COR-L47 (cell line): Measurements from ENCODE around the gene TRIM14.
A peak's percentile ranks its signal among the peaks of the same experiment; 100 is the strongest.
"Not testable (repeated sequence)": the region's sequence is repeated elsewhere in the genome, so short reads cannot be mapped to it uniquely, and the experiment has no call there.

Experiments
- DNase-seq: peaks from one replicate; lab custom pipeline; 2025; lab: John Stamatoyannopoulos, UW

Gene TRIM14

DNA sequence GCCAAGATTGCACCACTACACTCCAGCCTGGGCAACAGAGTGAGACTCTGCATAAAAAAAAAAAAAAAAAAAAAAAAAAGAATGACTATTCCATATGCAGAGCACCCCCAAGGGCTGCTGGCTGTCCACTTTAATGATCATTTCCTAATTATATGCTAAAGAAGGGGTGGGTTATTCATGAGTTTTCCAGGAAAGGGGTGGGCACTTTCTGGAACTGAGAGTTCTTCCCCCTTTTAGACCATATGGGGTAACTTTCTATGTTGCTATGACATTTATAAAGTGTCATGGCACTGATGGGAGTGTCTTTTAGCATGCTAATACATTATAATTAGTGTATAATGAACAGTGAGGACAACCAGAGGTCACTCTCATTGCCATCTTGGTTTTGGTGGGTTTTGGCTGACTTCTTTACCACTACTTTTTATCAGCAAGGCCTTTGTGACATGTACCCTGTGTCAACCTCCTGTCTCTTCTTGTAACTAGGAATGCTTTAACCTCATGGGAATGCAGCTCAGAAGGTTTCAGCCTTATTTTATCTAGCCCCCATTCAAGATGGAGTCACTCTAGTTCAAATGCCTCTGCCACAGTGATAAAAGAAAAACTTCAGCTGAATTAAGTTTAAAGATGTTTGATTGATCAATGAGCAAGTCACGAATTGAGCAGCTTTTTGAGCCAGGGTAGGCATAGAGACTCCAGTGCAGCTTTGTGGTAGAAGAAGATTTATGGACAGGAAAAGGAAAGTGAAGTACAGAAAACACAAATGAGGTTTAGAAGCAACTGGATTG, 69.5 kb downstream of the TRIM14 start:
- no peak for DNase-seq

DNA sequence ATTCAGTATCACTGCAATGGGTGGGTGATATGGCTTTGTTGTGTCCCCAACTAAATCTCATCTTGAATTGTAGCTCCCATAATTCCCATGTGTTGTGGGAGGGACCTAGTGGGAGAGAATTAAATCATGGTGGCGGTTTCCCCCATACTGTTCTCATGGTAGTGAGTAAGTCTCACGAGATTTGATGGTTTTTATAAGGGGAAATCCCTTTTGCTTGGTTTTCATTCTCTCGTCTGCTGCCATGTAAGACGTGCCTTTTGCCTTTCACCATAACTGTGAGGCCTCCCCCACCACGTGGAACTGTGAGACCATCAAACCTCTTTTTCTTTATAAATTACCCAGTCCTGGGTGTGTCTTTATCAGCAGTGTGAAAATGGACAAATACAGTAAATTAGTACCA, 72.0 kb downstream of the TRIM14 start:
- DNase-seq, result no peak

DNA sequence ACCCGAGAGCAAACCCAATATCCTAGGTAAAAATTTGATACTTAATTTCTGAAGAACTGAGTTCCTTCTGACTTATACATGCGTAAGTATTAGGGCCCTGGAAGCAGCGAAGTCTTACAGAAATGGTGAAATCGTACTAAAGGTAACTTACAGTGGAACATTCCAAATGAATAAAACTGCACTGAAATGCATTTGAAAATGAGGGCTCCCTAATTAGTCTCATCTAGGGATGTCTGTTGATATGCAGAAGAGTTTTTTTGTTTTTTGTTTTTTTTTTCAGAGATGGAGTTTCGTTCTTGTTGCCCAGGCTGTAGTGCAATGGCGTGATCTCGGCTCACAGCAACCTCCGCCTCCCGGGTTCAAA, 72.9 kb downstream of the TRIM14 start:
- DNase-seq, result no peak

DNA sequence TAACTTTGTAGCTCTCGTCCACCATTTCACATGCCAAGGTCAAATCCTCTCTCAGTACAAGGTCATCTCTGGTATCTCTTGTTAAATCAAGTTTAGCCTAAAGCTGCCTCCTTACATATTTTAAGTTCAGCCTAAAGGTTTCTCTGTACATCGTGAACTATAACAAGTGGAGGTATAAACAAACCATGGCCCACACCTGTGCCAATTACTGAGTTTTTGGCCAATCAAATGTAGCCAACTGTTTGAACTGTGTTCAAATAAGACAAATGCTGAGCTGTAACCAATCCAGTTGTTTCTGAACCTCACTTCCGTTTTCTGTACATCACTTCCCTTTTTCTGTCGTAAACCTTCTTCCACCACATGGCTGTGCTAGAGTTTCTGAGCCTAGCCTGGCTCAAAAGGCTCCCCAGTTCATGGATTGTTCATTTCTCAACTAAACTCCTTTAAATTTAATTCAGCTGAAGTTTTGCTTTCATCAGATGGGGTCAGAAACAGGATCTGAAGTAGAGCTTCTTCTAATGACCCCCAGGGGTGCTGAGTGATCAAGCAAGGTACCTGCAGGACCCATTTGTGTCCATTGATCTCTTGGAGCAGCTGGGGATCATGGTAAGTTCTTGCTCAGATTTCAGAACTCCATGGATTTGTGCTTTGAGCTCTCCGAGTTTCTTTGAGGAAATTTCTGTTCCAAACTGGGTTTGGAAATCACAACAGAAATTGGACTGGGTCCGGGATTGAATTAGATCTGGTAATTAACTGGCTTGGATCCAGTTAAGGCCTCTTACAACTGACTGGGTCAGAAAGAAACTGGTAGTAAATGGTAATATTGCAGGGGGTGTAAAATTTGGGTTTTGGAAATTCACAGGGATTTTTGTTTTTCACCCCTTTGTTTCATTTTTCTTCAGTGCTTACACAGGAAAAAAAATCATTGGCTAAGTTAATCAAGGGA, 73.5 kb downstream of the TRIM14 start:
- no peak for DNase-seq

DNA sequence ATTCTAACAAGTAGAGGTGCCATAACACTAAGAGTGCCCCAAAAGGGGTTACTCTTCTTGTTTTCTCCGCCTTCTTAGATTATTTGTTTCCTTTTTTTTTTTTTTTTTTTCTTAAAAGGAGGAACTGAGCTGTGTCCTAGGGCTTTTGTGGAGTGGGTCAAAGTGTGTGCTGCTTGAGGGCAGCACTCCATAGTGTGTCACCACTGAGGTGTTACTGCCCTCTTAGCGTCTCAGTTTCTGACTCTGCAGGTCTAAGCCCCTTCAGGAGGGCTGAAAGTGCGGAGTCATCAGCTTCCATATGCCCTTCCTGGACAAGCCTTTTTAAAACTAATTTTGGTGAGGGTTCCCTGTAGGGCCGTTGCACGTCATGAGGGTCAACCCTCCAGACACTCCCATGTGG, 75.1 kb downstream of the TRIM14 start:
- no peak for DNase-seq

DNA sequence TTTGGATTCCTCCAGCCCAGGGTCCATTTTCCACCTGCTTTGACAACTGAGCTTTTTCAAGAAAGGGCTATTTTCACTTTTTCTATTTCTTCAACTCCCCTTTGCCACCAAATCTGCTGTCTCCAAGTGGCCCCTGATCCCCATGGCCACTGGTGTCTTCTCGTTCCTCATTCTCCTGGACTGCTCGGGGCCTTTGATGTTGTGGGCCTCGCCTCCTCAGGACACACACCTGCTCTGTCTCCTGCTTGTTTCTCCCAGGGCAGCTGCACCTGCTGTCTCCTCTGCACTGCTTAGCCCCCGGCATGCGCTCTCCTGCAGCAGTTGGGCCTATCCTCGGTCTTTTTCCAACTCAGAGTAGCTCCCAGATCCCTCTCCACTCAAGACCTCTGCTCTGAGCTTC, 78.8 kb downstream of the TRIM14 start:
- DNase-seq, result no peak

DNA sequence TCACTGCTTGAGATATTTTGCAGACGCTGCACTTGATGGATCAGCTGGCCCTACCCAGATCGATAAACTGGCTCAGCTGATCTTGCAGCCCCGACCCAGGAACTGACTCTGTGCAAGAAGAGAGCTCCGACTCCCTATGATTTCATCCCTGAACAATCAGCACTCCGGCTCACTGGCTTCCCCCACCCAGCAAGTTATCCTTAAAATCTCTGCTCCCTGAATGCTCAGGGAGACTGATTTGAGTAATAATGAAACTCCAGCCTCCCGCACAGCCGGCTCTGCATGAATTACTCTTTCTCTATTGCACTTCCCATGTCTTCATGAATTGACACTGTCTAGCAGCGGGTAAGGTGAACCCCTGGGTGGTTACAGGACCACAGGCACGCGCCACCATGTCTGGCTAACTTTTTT, 79.4 kb downstream of the TRIM14 start:
- no peak for DNase-seq

DNA sequence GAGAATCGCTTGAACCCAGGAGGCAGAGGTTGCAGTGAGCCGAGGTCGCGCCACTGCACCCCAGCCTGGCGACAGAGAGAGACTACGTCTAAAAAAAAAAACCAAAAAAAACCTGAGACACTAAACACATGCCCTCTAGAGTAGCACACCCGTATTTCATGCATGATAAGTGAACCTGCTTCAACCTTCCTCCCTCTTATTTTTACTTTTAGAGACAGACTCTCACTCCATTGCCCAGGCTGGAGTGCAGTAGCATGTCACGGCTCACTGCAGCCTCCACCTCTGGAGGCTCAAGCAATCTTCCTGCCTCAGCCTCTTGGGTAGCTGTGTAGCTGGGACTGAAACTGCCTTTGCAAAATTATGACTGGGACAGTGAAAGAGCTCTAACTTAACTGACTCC, 80.1 kb downstream of the TRIM14 start:
- DNase-seq, result no peak

DNA sequence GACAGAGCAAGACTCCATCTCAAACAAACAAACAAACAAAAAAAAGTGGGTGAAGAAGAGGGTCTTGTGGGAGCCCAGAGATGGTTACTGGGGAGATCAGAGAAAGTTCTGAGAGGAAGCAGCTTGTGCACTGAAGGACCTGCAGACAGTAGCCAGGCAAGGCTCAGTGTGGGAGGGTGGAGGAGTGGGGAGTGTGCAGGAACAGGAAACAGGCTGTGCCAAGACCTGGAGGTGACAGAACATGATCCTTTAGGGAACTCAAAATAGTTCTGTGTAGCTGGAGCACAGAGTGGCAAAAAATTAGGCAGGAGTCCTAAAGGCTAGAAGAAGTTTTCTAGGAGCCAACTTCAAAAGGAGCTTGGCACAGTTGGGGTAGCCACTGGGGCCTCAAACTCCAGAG, 81.7 kb downstream of the TRIM14 start:
- DNase-seq, result no peak

DNA sequence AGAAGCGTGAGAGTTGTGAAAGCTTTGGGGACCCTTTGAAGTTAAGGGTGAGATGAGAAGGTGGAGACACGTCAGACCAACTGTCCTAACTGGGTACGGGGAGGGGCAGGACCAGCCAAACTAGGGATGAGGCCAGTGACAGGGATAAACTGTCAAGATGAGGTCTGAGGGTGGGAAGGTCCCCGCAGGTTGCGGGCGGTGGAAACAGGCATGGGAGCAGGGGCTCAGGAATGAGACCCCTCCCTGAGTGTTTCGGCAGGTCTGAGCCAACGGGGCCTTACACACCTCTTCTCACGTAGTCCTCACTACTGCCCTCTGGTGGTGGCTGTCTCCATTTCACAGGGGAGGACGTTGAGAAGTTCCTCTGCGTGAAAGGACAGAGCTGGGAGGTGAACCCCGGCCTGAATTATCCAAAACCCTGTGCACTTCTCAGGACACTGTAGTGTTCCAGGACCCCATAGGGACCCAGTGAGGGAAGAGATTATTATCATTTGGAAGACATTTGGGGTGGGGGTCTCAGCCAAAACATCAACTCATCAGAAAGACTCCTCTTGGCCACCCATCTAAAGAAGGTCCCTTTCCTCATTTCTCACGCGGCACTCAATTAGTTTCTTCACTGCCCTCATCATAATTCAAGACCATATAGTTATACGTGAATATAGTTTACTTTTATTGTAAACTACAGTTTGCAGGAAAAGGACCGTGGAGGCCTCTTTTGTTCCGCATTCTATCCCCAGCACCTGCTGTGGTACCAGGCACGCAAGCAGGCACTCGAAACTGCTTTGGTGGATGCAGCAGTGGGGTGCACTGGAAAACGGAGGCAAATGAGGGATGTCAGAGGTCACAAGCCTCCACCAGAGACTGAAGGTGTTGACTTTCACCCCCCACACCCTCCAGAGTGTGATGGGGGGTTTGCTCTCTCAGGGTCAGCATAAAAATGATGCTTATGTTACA, 84.2 kb downstream of the TRIM14 start:
- peak; percentile 65 for DNase-seq

DNA sequence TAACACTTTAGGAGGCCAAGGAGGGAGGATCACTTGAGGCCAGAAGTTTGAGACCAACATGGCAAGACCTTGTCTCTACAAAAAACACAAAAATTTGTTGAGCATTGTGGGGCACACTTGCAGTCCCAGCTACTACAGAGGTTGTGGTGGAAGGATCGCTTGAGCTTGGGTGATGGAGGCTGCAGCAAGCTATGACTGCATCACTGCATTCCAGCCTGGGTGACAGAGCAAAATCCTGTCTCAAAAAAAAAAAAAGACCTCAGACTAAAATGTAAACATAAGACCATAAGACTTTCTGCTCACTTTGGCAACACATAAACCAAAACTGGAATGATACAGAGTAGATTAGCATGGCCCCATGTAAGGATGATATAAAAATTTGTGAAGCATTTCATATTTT, 87.1 kb downstream of the TRIM14 start:
- DNase-seq, result no peak

DNA sequence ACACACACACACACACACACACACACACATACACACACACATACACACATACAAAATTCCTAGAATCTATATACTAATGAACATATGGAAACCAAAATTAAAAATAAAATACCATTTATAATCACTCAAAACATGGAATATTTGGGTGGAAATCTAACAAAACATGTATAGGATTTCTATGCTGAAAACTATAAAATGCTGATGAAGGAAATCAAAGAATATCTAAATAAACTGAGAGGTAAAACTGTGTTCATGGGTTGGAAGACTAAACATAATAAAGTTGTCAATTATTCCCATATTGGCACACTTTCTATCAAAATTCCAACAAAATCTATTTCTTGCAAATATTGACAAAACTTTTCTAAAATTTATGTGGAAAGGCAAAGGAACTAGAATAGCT, 87.9 kb downstream of the TRIM14 start:
- DNase-seq, result no peak

DNA sequence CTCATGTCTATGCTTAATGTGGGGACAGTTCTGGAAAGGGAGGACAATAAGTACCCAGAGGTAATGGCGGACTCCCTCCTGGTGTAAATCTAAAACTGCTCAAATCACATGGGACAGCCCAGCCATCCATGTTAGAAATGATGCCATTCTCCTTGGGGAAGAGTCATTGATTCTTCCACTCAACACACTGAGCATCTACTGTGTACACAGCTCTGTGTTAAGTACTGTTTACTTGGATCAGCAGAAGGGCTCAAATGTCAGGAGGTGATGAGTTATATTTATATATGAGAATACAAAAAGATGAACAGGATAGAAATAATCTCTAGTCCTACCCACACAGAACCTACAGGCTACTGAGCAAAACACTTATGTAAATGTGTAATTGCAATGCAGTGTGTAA, 94.3 kb downstream of the TRIM14 start:
- DNase-seq, result no peak

DNA sequence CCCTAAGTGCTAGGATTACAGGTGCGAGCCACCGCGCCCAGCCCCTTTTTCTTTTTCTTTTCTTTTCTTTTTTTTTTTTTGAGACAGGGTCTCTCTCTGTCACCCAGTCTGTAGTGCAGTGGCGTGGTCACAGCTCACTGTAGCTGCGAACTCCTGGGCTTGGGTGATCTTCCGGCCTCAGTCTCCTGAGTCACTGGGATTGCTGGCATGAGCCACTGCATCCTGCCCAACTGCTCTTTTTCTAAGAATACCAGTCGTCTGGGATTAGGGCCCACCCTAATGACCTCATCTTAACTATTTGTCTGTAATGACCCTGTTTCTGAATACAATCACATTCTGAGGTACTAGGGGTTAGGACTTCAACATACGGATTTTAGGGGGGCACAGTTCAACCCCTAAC, 96.6 kb downstream of the TRIM14 start:
- DNase-seq, result no peak

DNA sequence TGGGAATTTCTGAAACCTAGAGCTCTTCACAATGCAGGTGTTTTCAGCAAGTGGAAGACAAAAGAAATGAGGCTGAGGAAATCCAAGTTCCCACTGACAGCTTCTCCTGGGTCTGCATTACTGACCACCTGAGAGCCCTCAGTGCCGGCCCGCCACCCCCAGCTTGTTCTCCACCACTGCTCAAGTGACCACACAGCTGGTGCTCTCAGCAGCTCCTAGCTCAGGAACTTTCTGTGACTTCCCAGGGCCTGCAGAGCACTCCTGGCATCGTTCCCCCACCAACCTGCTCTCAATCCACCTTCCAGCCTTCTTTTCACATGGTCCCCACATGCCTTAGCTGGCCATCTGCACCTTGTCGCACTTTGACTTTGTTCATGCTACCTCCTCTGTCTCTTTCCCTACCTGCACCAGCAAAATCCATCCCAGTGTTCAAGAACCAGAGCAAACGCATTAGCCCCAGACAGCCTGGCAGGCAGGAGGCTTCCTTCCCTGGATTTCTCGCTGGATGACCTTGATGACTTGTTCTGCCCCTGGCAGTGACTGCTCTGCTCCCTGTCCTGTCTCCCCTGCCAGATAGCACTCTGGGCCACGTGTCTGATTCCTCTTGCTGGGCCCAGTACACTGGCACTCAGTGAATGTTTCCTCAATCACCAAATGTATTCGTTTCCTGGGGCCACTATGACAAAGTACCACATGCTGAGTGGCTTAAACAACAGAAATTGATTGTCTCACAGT, 97.5 kb downstream of the TRIM14 start:
- no peak for DNase-seq

DNA sequence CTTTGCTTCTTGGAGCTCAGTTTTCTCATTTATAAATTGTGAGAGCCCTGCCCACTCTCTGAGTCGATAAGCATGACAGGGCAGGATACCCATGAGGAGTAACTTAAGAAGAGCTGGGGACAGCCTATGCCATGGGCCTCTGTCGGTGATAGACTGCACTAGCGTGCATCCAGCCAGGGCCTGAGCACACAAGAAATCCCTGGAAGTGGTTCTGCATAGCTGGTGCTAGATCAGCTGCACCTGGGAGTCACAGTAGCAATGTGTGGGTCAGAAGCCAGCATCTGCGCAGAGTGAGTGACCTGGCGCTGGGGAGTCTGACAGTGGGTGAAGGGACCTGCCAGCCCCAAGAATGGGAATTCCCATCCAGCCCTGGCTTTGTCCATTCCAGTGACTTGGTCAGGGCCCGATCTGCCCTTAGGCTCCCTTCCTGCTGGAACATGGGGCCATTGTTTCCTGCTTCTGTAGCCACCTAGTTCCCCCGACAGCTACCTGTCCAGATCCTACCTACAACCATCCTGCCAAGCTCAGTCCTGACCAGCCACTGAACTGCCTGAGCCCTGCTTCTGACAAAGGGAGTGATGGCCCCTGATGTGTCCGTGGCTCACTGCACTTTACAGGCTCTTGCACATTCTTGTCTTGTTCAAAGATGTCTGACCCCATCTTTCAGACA, 98.4 kb downstream of the TRIM14 start:
- DNase-seq, result no peak

DNA sequence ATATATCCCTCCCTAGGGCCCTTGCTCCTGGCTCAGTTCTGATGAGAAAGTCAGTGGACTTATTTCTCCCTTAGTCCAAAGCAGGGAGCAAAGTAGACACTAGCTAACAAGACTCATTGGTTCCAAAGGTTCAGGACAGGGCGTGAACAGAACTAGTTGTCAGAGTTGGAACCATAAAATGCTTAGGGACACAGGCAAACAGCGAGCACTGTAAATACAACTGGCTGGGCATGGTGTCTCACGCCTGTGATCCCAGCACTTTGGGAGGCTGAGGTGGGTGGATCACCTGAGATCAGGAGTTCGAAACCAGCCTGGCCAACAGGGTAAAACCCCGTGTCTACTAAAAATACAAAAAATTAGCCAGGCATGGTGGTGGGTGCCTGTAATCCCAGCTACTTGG, 99.2 kb downstream of the TRIM14 start:
- not testable (repeated sequence) for DNase-seq
